Measurements from ENCODE around the gene CMIP. TPM values are rescaled to one million over a fixed set of nuclear protein-coding genes. Genes with fewer than 3 reads are reported as not detected.

Gene CMIP
- total and polyA plus RNA-seq, 10 of the 15 experiments (the other 5 are each of a cell fraction or from before 2014, with no cell fraction given) = 1.2 to 43.2 (median 4.4) TPM

- ChIA-PET POLR2A (no interaction called here), CTCF (interaction anchor here (3.4 kb wide), 1 partner anchor 12 kb away, joined by 10 read pairs; no protein-coding TSS in a partner anchor), SMC1A (ENCODE audit: uncharacterized antibody, unreplicated experiment) (interaction anchor here (0.5 to 1.7 kb wide), 3 partner anchors 51 to 122 kb away, joined by 3 to 4 read pairs (median 4); no protein-coding TSS in a partner anchor), RAD21 (ENCODE audit: unreplicated experiment) (no interaction called here)
- Histone ChIP-seq H3K36me3 (ENCODE audit: control insufficient read depth in 2 of 2, insufficient read depth in 2 of 2, low read length in 1 of 2) (peaks cover 0 to 6% of the 10 kb centered on the region in 2 experiments; a peak in 2 of 4 replicates), H3K27me3 (replicated peaks in 1 of 2; ENCODE audit: control insufficient read depth in 2 of 2, insufficient read depth in 2 of 2, low read length in 1 of 2) (no peaks in the 10 kb centered on the region), H3K9me3 (replicated peaks; ENCODE audit: control insufficient read depth, insufficient read depth, low read length) (no peaks in the 10 kb centered on the region), H3K27ac (ENCODE audit: control insufficient read depth, insufficient read depth) (no peak overlapping the region), H3K4me2 (ENCODE audit: control insufficient read depth, insufficient read depth) (no peak overlapping the region), H2AFZ (ENCODE audit: control insufficient read depth, low read depth, low read length) (no peak overlapping the region), H3K4me1 (ENCODE audit: control insufficient read depth, insufficient read depth, low read length) (peaks cover 5% of the 10 kb centered on the region), H3K4me3 (no peak overlapping the region), H3K79me2 (ENCODE audit: control insufficient read depth, insufficient read depth, low read length) (peaks cover 2% of the 10 kb centered on the region), H4K20me1 (ENCODE audit: control insufficient read depth, insufficient read depth) (no peaks in the 10 kb centered on the region), H3K9ac (ENCODE audit: control insufficient read depth, insufficient read depth, low read length) (no peak overlapping the region)
- 98% methylated on average over 4 of the region's 4 CpGs for WGBS (ENCODE audit: insufficient coverage, insufficient replicate concordance, low lambda C conversion rate, missing lambda C conversion rate)
- intact Hi-C loops (cut with micrococcal nuclease; ENCODE audit: unreplicated experiment) (no loop called here), in situ Hi-C loops (cut with MboI) (no loop called here)
- no peak for FAIRE-seq
- BruUV-seq (replicated peaks) = no TSS peak
- TF ChIP-seq ZBED1 (IDR thresholded peaks at IDR 0.05; ENCODE audit: borderline replicate concordance) (no peak), ZNF207 (IDR thresholded peaks at IDR 0.05; ENCODE audit: borderline replicate concordance) (no peak), TARDBP (IDR thresholded peaks at IDR 0.05; ENCODE audit: borderline replicate concordance) (no peak), HDGF (IDR thresholded peaks at IDR 0.05) (no peak), SIX5 (IDR thresholded peaks at IDR 0.05; ENCODE audit: low read depth, low read length, severe bottlenecking) (no peak), RB1 (IDR thresholded peaks at IDR 0.05; ENCODE audit: borderline replicate concordance) (no peak), PRDM15 (CRISPR knock-in tag; IDR thresholded peaks at IDR 0.05) (no peak)
- no peak for ATAC-seq
- DNase-seq (ENCODE audit: low read depth, low spot score) = no peak
These were observed 81.6 kb downstream of the CMIP start for GRCh38 chr16:81526199-81526598.

Data from GM12878 (cell line).